Gastrocnemius medialis (tissue), 4 donors: ENCODE results near the gene ECHDC3.

Source experiments
- CTCF ChIP-seq, 5 experiments: fragments of 450-650 bp in 3 of 5; fragments of 200-600 bp in 2 of 5; sonication (generic) in 2 of 5; IDR thresholded peaks in 4 of 5; conservative IDR thresholded peaks in 1 of 5; 1 replicate in 4 of 5; 2 replicates in 1 of 5; pipeline ENCODE4 v1.5.1; 2016 to 2019; ENCODE audit warnings: antibody characterized with exemption in 5 of 5, mild to moderate bottlenecking in 3 of 5, moderate library complexity in 3 of 5
- POLR2A ChIP-seq, 2 donors: fragments of 450-650 bp; IDR thresholded peaks; one replicate each; pipeline ENCODE4 v1.6.1; 2017; ENCODE audit warnings: antibody characterized with exemption in 2 of 2, mild to moderate bottlenecking in 2 of 2, moderate library complexity in 2 of 2

GRCh38 chr10:11723359-11723758 lies 18.8 kb upstream of the ECHDC3 start:
- no peak for TF ChIP-seq CTCF (IDR thresholded peaks at IDR 0.05 in 4 of 5, conservative IDR thresholded peaks at IDR 0.05 in 1 of 5)
- TF ChIP-seq POLR2A (IDR thresholded peaks at IDR 0.05): no peak
